Kidney (tissue), 14 donors: ENCODE measurements around the gene CYP2W1. TPM values are rescaled to one million over a fixed set of nuclear protein-coding genes. Genes with fewer than 3 reads are reported as not detected.

Experiments
- DNase-seq, 5 donors: peaks; one replicate each; pipeline ENCODE4 v3.0.0-alpha.2; 2013 to 2020
- FAIRE-seq: peaks from 2 replicates; lab custom pipeline; 2012; peaks lifted over from hg19 to GRCh38; lab: Jason Lieb, UNC
- H3K27ac ChIP-seq, 2 donors: one replicate each; pipeline ENCODE4 v1.7.0; 2013; ENCODE audit warnings: low read depth in 2 of 2, low read length in 2 of 2, inconsistent platforms in 1 of 2
- H3K27me3 ChIP-seq: one replicate; pipeline ENCODE4 v1.7.1; 2013; ENCODE audit warnings: low read length, inconsistent platforms; ENCODE audit not compliant: control insufficient read depth, insufficient read depth
- H3K36me3 ChIP-seq, 3 donors: one replicate each; pipeline versions ENCODE4 v1.7.0 to v1.7.1; 2013; ENCODE audit warnings: low read length in 3 of 3, control low read depth in 1 of 3, inconsistent platforms in 1 of 3; ENCODE audit not compliant: insufficient read depth in 3 of 3, control insufficient read depth in 2 of 3
- H3K4me1 ChIP-seq, 3 donors: one replicate each; pipeline versions ENCODE4 v1.7.0 to v1.7.1; 2013; ENCODE audit warnings: low read length in 3 of 3, inconsistent platforms in 1 of 3, low read depth in 1 of 3; ENCODE audit not compliant: control insufficient read depth in 2 of 3, insufficient read depth in 2 of 3
- H3K4me3 ChIP-seq, 3 donors: one replicate each; pipeline versions ENCODE4 v1.7.0 to v1.8.1; 2013; ENCODE audit warnings: low read length in 3 of 3, control low read depth in 1 of 3, inconsistent platforms in 1 of 3
- H3K9ac ChIP-seq, 3 donors: one replicate each; pipeline versions ENCODE4 v1.7.0 to v1.7.1; 2013; ENCODE audit warnings: low read length in 3 of 3, control low read depth in 1 of 3, inconsistent platforms in 1 of 3
- H3K9me3 ChIP-seq, 3 donors: one replicate each; pipeline versions ENCODE4 v1.7.0 to v1.7.1; 2013; ENCODE audit warnings: low read length in 3 of 3, control low read depth in 1 of 3, inconsistent platforms in 1 of 3; ENCODE audit not compliant: control insufficient read depth in 2 of 3, insufficient read depth in 1 of 3
- CTCF ChIP-seq: IDR thresholded peaks from 3 replicates; pipeline ENCODE4 v1.5.1; 2012; ENCODE audit warnings: mild to moderate bottlenecking, moderate library complexity, borderline replicate concordance; ENCODE audit not compliant: insufficient read depth; ENCODE audit errors: extremely low read depth
- intact Hi-C: fragments of 100-400 bp; cut with DNase I; formaldehyde crosslinking; loops from one replicate; pipeline ENCODE4 v1.11.1; 2022
- polyA plus RNA-seq: library from polyadenylated mRNA; stranded (reverse); fragments of 350-450 nt; fragmentation: Illumina TruSeq; extraction: RNeasy Lipid Tissue Mini Kit (QIAGEN cat#74804); gene quantifications from one replicate; pipeline ENCODE4 v1.2.3, GENCODE V29; 2014; ENCODE audit warnings: low read depth, low replicate concordance; ENCODE audit not compliant: insufficient read depth
- total RNA-seq: library from RNA; stranded (reverse); fragmentation: NEBNext Ultra II Directional; extraction: Animal tissue kit (Norgen Biotek cat#: 25700); gene quantifications from one replicate; pipeline ENCODE4 v1.2.1, GENCODE V29; 2021
- donor health status: control.
- donor health status: control.
- donor health status: control.
- donor health status: control.
- donor health status: control.
- donor health status: DM: yes; HTN: yes; CAD: no.
- donor health status: Normal renal cell carcinoma (clear cell type).

CYP2W1 gene
- total and polyA plus RNA-seq, 2 donors from 2014 or later, result 0.13 to 0.17 TPM

- Histone ChIP-seq H3K4me1 (peaks cover 0 to 8% (median 4%) of the 10 kb centered on the region in 3 donors), H3K9me3 (no peaks in the 10 kb centered on the region), H3K9ac (no peak overlapping the region), H3K27ac (no peak overlapping the region), H3K4me3 (no peak overlapping the region), H3K27me3 (no peaks in the 10 kb centered on the region), H3K36me3 (peaks cover 0 to 2% (median 0%) of the 10 kb centered on the region in 3 donors)
- intact Hi-C loops, result no loop called here
- DNase-seq (peak in 1 of 5 donors; percentile 67), FAIRE-seq (no peak)
- TF ChIP-seq CTCF, result no peak
Observed at GRCh38 chr7:1016577-1017531, 33.9 kb downstream of the CYP2W1 start.

- no peak overlapping the region for H3K27ac ChIP-seq
- peak in 1 of 5 donors; percentile 61 for DNase-seq
- no peak for FAIRE-seq
- no peaks in the 10 kb centered on the region for H3K9me3 ChIP-seq
- H3K4me1 ChIP-seq, result peaks cover 0 to 6% (median 4%) of the 10 kb centered on the region in 3 donors
- H3K9ac ChIP-seq, result no peak overlapping the region
- no peak overlapping the region for H3K4me3 ChIP-seq
- TF ChIP-seq CTCF, result no peak
- intact Hi-C loops, result no loop called here
- H3K27me3 ChIP-seq, result no peaks in the 10 kb centered on the region
- peaks cover 0 to 2% (median 0%) of the 10 kb centered on the region in 3 donors for H3K36me3 ChIP-seq
Observed at GRCh38 chr7:1017586-1018333, 34.8 kb downstream of the CYP2W1 start.

- peaks cover 0 to 6% (median 4%) of the 10 kb centered on the region in 3 donors for H3K4me1 ChIP-seq
- no peak overlapping the region for H3K9ac ChIP-seq
- peaks cover 0 to 2% (median 0%) of the 10 kb centered on the region in 3 donors for H3K36me3 ChIP-seq
- no peak for TF ChIP-seq CTCF
- intact Hi-C loops, result no loop called here
- H3K27me3 ChIP-seq, result no peaks in the 10 kb centered on the region
- DNase-seq (peak in 1 of 5 donors; percentile 65), FAIRE-seq (no peak)
- no peak overlapping the region for H3K4me3 ChIP-seq
- H3K9me3 ChIP-seq, result no peaks in the 10 kb centered on the region
- H3K27ac ChIP-seq, result no peak overlapping the region
Observed at GRCh38 chr7:1018334-1018695, 35.3 kb downstream of the CYP2W1 start.
